Lower leg skin (tissue), 4 donors: ENCODE measurements around the gene ATP5ME. TPM values are rescaled to one million over a fixed set of nuclear protein-coding genes. Genes with fewer than 3 reads are reported as not detected.
"Not testable (repeated sequence)": the region's sequence is repeated elsewhere in the genome, so short reads cannot be mapped to it uniquely, and the experiment has no call there.

Experiments
- DNase-seq, 2 donors: peaks; one replicate each; pipeline ENCODE4 v3.0.0-alpha.2; 2019; ENCODE audit warnings: low spot score in 2 of 2
- H3K4me3 ChIP-seq: fragments of 200-600 bp; sonication (generic); 2 replicates; pipeline ENCODE4 v1.5.1; 2017; ENCODE audit warnings: mild to moderate bottlenecking, low read depth; ENCODE audit not compliant: poor library complexity, severe bottlenecking
- CTCF ChIP-seq, 3 donors: fragments of 450-650 bp; IDR thresholded peaks; one replicate each; pipeline ENCODE4 v1.5.1; 2016; ENCODE audit warnings: antibody characterized with exemption in 3 of 3, mild to moderate bottlenecking in 3 of 3, moderate library complexity in 2 of 3
- POLR2A ChIP-seq, 2 donors: fragments of 450-650 bp; IDR thresholded peaks; one replicate each; pipeline ENCODE4 v1.6.1; 2016 to 2017; ENCODE audit warnings: antibody characterized with exemption in 2 of 2, mild to moderate bottlenecking in 1 of 2, moderate library complexity in 1 of 2
- WGBS, 2 donors: methylation state at CpG; one replicate each; pipeline ENCODE4 v1.1.5; 2018; 5-methylcytosine and 5-hydroxymethylcytosine counted together
- intact Hi-C: fragments of 100-400 bp; cut with DNase I; formaldehyde crosslinking; loops from one replicate; pipeline ENCODE4 v1.15.0; 2023; ENCODE audit warnings: low total_unique reads
- total RNA-seq, 4 donors: library from RNA; depleted of rRNA; stranded (reverse); fragments of >200 nt; gene quantifications; one replicate each; pipeline ENCODE4 v1.1.0, GENCODE V29; 2016

ATP5ME gene
- total RNA-seq, 4 donors from 2014 or later, result 38.2 to 172 (median 140) TPM

GRCh38 chr4:635851-636627 is 38.0 kb downstream of the ATP5ME start:
- DNase-seq, result no peak
- intact Hi-C loops, result no loop called here
- H3K4me3 ChIP-seq, result no peak overlapping the region
- TF ChIP-seq POLR2A (IDR thresholded peaks at IDR 0.05) (no peak), CTCF (IDR thresholded peaks at IDR 0.05) (no peak)
- 70 to 72% methylated on average over 22 of the region's 22 CpGs for WGBS, 2 donors

GRCh38 chr4:635066-635835 is 38.8 kb downstream of the ATP5ME start:
- H3K4me3 ChIP-seq, DNase-seq, intact Hi-C loops: not testable (repeated sequence)
- 69 to 77% methylated on average over 46 of the region's 46 CpGs for WGBS, 2 donors

- DNase-seq, result no peak
- 71 to 72% methylated on average over 22 to 23 of the region's 23 CpGs for WGBS, 2 donors
- intact Hi-C loops, result no loop called here
- H3K4me3 ChIP-seq, result no peak overlapping the region
- TF ChIP-seq CTCF (IDR thresholded peaks at IDR 0.05), result no peak
- no peak for TF ChIP-seq POLR2A (IDR thresholded peaks at IDR 0.05)
Measured at GRCh38 chr4:634599-634985, 39.5 kb downstream of the ATP5ME start.

- intact Hi-C loops, result no loop called here
- DNase-seq, result no peak
- 69 to 74% methylated on average over 9 to 15 of the region's 15 CpGs for WGBS, 2 donors
- H3K4me3 ChIP-seq, result no peak overlapping the region
- TF ChIP-seq CTCF (IDR thresholded peaks at IDR 0.05) (no peak), POLR2A (IDR thresholded peaks at IDR 0.05) (no peak)
Measured at GRCh38 chr4:633976-634598, 40.0 kb downstream of the ATP5ME start.

- 56 to 60% methylated on average over 9 of the region's 9 CpGs for WGBS, 2 donors
- H3K4me3 ChIP-seq, result no peak overlapping the region
- intact Hi-C loops, result no loop called here
- TF ChIP-seq CTCF (IDR thresholded peaks at IDR 0.05), result no peak
- no peak for TF ChIP-seq POLR2A (IDR thresholded peaks at IDR 0.05)
- DNase-seq, result no peak
Measured at GRCh38 chr4:633406-633805, 40.7 kb downstream of the ATP5ME start.

GRCh38 chr4:632926-633325 is 41.1 kb downstream of the ATP5ME start:
- no peak overlapping the region for H3K4me3 ChIP-seq
- intact Hi-C loops, result no loop called here
- no peak for DNase-seq
- TF ChIP-seq POLR2A (IDR thresholded peaks at IDR 0.05) (no peak), CTCF (IDR thresholded peaks at IDR 0.05) (no peak)
- WGBS, 2 donors, result 71 to 74% methylated on average over 6 of the region's 6 CpGs
